UCSD-AML1 (cell line): Measurements from ENCODE around the gene MADD.
"Not testable (repeated sequence)": the region's sequence is repeated elsewhere in the genome, so short reads cannot be mapped to it uniquely, and the experiment has no call there.

Experiments used
- DNase-seq: peaks from one replicate; lab custom pipeline; 2025; ENCODE audit not compliant: unreplicated experiment; lab: John Stamatoyannopoulos, UW

MADD gene

DNA sequence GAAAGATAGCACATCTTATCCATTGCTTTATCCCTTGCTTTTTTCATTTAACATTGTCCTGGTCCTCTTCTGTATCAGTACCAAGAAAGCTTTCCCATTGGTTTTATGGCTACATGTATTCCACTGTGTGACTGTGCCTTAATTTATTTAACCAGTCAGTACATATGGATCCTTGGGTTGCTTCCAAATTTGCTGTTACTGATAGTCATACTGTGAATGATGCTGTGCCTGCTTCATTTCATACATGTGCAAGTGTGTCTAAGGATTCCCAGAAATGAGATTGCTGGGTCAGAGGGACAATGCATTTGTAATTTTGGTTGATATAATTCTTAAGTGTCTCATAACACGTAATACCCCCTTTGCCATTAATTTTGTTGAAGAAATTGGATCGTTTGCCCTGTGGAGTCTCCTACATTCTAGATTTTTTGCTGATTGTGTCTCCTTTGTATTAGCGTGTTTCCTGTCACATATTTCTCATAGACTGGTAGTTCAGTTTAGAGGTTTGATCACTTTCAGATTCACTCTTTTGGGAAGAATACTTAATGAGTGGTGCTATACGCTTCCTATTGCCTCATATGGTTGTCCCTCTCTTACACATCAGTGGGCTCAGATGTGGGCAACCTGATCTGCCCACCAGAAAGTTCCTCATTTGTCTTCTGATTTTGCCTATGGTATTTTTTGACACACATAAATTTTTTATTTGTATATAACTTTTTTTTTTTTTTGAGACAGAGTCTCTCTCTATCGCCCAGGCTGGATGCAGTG is 47.3 kb downstream of the MADD start:
- no peak for DNase-seq

DNA sequence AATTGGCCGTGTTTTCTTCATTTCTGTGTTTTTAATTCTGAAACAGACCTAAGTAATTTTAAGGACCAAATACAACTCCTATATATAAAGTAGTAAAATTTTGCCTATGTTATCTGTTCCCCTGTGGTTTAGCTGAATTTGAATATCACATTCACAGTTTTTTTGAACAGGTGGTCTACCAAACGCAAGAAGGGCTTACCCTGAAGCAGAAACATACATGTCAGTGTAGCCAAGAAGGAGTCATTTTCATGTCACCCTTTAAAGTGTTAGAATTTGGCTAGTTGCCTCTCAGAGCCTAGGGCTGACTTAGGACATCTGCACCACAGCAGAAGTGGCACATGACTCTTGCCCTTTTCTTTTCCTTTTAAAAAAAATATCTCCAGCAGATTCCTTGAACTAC is 48.2 kb downstream of the MADD start:
- DNase-seq, result no peak

DNA sequence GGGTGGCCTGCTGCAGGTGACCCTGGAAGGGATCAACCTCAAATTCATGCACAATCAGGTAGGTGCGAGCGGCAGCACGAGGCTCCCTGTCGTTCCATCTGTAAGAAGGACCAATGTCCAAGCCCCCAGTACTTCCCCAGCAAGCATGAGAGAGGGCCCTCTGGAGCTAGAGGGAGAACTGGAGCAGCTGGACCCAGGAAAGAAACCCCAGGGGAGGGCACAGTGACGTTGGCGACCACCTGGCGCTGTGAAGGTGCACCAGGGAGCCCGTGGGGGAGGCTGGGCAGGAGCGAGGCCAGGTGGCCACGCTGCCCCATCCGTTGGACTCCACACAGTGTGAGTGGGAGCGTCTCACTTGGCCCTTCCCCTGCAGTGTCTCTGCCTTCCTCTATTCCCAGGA is 54.6 kb downstream of the MADD start:
- DNase-seq, result no peak

DNA sequence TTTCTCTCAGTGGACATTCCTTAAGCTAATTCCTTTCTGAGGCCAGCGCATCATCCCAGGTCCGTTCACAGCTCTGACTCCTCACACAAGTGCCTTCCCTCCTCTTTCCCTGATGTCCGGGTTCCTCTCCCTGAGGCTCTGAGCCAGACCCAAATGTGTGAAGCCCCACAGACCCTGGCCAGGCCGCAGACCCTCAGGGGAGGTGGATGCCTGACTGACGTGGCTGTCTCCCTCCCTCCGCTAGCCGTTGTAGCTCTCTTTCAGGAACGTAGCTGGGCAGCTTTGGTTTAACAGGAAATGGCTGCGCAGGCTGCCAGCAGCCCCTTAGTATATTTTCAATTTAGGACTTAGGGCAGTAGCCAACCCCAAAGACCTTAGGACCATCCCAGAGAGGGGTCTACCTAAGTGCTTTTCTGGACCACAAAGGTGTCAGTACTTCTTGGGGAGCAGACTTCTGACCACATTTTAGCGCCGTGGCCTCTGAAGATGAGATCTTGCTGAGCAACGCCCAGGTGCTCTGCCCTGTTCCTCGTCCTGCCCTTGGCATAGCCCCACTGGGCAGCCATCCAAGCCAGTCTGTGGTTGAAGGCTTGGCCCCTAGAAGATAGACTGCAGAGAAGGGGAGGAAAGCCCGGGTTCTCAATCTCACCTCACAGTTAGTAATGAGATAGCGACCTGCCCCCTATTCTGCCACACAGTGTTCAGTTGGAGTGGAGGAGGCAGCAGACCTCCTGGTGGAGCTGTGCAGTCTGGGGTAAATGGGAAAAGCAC is 55.5 kb downstream of the MADD start:
- DNase-seq, result no peak

DNA sequence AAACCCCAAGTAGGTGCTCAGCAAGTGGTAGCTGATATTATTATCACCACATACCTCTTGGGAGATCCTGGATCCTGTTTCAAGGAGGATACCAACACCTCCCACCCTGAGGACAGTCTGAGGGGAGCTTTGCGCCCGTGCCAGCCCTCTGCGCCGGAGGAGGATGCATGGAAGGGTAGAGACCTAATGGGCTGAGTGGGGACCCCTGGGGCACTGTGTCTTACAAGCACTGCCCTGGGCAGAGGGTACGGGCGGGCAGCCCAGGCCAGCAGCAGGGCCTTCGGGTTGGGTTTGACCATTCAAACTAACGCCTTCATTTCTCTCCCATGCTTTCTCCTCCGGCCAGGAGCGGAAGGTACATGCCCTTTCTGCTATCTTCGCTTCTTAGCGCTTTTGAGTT is 56.3 kb downstream of the MADD start:
- DNase-seq, result no peak

DNA sequence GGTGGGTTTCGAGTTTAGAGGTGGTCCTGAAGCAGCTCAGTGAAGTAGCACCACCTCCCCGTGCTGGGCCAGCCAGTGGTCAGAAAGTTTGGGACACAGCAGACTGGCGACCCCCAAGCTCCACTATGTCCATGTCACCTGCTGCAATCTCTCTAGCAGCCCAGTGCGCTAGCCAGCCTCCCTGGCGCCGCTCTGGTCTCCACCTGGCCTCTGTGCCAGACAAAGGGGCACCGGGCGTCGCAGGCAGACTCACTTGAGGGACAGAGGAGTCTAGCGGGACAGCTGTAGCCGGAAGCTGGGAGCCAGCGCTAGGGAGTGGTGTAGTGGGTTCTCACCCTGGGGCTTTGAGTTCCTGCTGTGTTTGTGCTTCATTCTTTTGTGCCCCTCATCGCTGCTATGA is 57.1 kb downstream of the MADD start:
- DNase-seq, result no peak

DNA sequence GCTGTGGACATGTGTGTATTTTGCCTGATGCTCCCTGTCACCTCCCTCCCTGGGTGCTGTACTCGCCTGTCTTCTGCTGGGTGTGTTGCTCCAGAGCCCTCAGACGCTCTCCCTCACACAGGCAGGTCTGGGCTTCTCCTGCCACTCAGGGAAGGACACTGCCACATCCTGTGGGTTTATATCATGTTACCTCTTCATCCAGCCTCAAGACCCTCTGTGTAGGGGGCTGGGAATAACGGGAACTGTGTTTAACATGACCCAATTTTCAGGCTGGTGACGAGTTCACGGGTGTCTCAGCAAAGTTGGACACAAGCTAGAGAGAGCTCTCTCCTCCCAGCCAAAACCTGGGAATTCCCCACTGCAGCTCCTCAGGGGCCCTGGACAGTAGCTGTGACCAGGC is 58.0 kb downstream of the MADD start:
- no peak for DNase-seq

DNA sequence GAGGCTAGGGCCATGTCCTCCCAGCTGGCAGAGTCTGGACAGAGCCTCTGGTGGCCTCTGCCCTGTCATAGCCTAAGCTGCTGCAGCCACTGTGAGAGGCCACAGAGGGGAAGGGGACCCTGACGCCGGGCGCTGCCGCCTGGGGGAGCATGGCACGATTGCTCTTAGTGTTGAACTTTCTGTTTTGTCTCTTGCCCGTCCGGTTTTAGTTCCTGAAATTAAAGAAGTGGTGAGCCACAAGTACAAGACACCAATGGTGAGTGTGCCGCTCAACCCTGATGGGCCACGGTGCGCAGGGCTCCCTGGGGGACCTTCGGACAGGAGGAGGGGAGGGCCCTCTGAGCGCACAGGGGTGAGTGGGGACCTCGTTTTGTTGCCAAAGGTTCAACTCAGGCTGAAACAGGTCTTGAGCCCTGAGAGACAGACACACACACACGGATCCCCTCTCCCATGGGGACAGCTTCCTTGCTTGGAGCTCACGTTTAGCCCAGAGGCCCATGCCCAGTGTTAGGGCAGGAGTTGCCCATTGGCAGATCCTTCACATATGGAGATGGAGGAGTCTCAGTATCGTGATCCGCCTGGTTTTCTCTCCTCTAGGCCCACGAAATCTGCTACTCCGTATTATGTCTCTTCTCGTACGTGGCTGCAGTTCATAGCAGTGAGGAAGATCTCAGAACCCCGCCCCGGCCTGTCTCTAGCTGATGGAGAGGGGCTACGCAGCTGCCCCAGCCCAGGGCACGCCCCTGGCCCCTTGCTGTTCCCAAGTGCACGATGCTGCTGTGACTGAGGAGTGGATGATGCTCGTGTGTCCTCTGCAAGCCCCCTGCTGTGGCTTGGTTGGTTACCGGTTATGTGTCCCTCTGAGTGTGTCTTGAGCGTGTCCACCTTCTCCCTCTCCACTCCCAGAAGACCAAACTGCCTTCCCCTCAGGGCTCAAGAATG is 58.8 kb downstream of the MADD start:
- no peak for DNase-seq

DNA sequence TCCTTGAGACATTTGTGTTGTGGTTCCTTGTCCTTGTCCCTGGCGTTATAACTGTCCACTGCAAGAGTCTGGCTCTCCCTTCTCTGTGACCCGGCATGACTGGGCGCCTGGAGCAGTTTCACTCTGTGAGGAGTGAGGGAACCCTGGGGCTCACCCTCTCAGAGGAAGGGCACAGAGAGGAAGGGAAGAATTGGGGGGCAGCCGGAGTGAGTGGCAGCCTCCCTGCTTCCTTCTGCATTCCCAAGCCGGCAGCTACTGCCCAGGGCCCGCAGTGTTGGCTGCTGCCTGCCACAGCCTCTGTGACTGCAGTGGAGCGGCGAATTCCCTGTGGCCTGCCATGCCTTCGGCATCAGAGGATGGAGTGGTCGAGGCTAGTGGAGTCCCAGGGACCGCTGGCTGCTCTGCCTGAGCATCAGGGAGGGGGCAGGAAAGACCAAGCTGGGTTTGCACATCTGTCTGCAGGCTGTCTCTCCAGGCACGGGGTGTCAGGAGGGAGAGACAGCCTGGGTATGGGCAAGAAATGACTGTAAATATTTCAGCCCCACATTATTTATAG is 59.6 kb downstream of the MADD start:
- no peak for DNase-seq

DNA sequence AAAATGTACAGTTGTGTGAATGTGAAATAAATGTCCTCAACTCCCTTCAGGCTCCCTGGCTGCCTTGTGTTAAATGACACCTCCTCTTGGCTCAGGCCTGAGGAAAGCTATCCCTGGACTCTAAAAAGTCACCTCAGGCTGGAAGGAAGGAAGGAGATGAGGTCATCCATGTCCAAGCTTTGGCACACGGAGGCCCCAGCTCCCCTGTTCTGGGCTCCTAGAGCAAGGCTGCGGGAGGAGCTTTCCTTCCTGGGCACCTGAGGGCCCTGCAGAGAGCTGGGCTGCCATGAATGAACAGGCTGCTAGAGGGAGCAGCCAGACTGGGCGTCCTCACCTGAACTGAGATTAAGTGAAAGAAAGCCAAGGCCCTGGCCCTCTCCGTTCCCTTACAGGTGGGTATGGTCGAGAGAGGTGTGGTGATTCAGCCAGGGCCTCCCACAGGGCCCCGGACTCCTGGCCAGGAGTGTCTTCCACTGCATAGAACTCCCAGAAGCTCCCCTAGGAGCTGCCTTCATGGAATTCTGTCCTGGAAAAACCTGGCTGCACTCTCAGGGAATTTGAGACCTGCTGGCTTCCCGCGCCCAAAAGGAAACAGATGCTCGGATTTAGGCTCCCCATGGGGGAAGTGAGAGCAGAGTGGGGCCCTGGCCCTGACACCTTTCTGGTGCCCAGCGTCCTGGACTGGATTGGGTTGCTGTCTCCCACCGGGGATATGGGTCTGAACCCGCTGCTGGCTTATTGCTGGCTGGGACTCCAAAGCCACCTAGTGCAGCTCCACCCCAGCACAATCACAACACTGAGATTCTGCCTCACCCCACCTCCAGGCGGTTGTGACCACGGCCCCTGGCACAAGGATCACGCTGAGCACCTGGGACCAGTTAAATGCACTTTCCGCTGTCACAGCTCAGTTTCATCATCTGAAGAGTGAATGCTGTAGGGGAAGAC is 60.3 kb downstream of the MADD start:
- DNase-seq, result no peak

DNA sequence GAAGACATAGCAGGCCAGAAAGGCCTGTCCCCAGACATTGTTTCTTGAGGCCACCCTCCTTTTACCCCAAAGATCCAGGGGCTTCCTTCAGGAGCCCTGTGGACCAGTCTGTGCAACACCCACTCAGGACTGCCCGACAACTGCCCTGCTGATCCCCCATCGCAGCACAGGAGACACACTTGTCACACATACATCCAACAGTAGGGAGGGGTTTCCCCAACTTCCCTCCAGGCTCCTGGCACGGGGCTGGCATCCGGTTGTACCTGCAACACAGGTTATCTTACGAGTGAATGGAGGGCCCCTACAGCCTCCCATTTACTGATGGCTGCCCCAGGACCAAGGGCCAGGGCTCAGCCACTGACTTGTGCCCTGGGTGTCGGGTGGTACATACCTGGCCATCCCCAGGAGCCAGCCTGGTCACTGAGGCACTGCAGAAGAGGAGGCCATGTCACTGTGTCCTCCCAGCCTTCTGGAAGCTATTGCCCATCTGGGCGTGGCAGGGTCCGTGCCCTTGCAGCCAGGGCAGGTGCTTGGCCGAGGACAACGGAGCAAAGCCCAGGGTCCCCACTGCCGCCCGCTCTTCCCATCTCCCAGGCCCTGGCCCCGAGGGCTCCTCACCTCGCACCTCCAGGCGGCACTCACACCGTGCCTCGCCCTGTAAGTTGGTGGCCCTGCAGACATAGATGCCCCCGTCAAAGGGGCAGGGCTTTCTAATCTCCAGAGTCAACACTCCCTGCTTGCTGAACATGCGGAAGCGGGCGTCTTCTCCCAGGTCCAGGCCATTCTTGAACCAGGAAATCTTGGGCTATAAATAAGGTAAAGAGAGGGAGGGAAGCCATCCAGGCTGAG is 61.7 kb downstream of the MADD start:
- DNase-seq, result no peak

DNA sequence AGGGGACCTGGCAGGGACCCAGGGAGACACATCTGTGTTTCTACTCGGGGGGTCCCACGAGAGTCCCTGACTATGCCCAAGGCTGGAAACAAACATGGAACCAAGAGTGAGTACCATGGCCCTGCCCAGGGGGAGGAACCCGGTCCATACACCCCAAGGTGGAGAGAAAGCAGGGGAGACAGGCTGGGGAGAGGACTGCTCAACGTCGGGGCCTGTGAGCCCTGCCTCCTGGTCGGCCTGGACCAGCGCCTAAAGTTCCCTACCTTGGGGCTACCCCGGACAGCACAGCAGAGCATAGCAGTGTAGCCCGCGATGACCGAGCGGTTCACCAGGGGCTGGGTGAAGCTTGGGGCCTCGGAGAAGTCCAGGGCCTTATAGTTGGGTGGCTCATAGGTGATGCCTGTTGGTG is 62.4 kb downstream of the MADD start:
- DNase-seq, result no peak

DNA sequence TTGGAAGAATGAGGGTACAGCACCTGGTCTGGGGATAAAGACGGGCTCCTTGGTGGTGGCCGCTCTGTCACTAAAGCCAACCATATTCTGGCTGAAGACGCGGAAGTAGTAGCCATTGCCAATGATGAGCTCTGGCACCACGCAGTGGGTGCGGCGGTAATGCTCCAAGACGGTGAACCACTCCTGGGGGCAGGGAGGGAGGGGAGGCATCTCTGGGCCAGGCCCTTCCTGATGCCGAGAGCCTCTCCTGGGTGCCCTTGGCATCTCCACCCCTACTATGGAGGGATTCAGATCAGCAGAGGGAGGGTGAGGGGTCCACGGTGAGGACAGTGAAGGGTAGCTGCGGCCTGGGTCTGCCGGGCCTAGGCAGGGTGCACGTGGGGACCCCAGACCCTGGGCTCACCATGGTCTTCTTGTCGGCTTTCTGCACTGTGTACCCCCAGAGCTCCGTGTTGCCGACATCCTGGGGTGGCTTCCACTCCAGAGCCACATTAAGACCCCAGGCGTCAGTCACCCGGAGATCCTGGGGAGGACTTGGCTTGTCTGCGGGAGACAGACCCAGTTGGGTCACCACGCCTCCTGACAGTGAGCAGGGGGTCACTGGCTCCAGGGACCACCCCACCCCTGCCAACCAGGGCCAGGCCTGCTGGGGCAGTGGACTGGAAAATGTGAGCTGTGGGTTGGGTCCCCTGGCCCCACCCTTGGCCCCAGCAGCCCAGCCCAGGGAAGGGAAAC is 63.0 kb downstream of the MADD start:
- no peak for DNase-seq

DNA sequence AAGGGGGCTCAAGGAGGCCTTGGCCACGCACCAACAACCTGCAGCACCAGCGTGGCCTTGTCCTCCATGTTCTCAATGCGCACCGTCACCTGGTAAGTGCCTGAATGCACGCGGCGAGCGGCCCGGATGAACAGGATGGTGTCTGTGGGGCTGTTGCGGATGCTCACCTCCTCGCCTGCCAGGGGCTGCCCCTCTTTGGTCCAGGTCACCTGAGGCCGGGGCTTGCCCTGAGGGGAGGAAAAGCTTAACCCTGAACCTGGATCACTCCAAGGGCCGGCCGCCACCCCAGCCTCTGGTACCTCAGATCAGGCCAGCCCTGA is 63.6 kb downstream of the MADD start:
- DNase-seq, result no peak

DNA sequence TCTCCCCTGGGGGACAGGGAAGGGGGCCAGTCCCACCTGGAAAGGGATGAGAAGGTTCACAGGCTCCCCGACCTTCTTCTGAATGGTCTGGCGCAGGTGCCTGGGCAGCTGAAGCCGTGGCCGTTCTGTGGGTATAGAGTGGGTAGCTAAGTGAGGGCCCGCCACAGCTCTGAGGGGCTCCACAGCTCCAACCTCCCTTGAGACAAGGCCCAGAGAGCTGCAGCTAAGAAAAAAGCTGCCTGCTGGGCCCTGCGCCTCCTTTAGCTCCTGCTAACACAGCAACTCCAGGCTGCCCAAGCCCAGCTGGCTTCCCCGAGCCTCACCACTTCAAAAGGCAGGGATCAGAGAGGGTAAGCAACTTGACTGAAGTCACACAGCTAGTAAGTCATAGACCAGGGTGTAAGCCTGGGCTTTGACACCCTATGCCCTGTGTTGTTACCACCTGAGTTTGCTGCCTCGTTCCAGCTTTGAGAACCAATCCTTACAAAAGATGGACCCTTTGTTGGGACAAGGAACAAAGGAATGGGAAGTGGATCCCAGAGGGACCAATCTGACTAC is 64.0 kb downstream of the MADD start:
- no peak for DNase-seq

DNA sequence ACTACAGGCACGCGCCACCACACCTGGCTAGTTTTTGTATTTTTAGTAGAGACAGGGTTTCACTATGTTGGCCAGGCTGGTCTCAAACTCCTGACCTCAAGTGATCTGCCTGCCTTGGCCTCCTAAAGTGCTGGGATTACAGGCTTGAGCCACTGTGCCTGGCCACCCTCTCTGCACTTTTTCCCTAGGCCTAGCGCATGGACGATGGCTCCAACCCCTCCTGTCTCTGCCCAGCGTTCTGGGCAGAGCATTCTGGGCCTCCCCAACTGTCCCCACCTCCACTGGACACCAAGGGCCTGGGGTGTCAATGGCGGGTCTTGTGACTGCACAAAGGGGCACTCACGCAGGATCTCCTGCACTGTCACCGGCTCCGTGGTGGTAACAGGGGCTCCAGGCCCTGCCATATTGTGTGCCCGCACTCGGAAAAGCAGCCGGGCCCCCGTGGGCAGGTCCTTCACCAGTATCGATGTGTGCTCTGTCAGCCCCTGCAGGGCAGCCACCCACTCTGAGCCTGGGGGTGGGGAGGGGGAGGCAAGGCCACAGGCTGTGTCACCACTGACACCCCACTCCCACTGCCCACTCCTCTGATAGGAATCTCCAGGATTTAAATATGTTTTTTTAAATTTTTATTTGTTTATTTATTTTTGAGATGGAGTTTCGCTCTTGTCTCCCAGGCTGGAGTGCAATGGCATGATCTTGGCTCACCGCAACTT is 64.9 kb downstream of the MADD start:
- DNase-seq, result not testable (repeated sequence)

DNA sequence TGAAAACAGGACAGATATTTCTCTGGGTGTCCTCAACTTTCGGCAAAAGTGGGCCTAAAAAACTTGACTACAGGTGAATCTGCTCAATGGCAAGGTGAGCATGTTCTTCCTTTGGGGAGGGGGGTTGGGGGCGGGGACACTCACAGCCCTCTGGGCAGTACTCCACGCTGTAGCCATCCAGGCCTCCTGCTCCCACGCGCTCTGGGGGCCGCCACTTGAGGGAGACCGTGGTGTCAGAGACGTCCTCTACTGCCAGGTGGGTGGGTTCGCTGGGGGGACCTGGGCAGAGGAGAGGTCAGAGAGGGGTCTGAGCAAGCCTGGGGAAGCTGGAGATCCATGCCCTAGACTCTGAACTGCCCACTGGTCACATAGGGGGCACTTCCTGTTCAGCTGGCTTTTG is 65.8 kb downstream of the MADD start:
- DNase-seq, result no peak

DNA sequence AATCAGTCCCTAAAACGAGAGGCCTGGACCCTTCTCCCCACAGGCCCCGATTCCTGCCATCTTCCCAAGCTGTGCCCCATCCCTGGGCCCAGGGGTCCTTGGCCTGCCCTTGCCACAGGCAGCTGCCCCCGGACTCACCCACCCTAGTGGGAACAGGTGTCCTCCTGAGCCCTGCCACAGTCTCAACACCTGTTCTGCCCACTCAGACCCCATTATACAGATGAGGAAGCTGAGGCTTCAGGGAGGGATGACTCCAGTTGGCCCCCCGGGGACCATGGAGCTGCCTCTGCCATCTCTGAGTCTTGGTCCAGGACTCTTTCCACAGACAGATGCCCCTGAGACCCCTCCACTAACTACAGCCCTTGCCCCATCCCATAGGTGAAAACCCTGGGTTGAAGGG is 66.7 kb downstream of the MADD start:
- no peak for DNase-seq
